ENCODE results near the gene ODF4. TPM values are rescaled to one million over a fixed set of nuclear protein-coding genes. Genes with fewer than 3 reads are reported as not detected.

The ODF4 gene
- polyA plus RNA-seq, 1 of the 3 experiments (the other 2 are of a cell fraction): not detected

GRCh38 chr17:8391711-8392110 lies 52.1 kb downstream of the ODF4 start:
- no peaks in the 10 kb centered on the region; the same call in 1 of the 2 replicates for H3K79me2 ChIP-seq (ENCODE audit: insufficient read depth)
- peaks cover 3% of the 10 kb centered on the region for H3F3A ChIP-seq (replicated peaks; ENCODE audit: insufficient read depth)
- H3K27me3 ChIP-seq (ENCODE audit: insufficient read depth): peaks cover 12% of the 10 kb centered on the region; the same call in 1 of the 2 replicates
- no peak overlapping the region for H2AFZ ChIP-seq (ENCODE audit: low read depth)
- no peak overlapping the region for H3K4me3 ChIP-seq (ENCODE audit: low read depth in 2 of 2, low read length in 1 of 2)
- TF ChIP-seq EP300 (IDR thresholded peaks at IDR 0.05; ENCODE audit: borderline replicate concordance in 1 of 2, low read depth in 1 of 2, low read length in 1 of 2) (no peak), RFX5 (IDR thresholded peaks at IDR 0.05; ENCODE audit: low read length) (no peak), IRF3 (IDR thresholded peaks at IDR 0.05; ENCODE audit: low read depth, low read length) (no peak), EZH2phosphoT487 (IDR thresholded peaks at IDR 0.05; ENCODE audit: borderline replicate concordance, low read depth) (no peak), MAX (IDR thresholded peaks at IDR 0.05; ENCODE audit: low read depth) (no peak), SIN3A (IDR thresholded peaks at IDR 0.05; ENCODE audit: borderline replicate concordance, low read depth, low read length) (no peak), ZBTB33 (IDR thresholded peaks at IDR 0.05; ENCODE audit: borderline replicate concordance, low read depth) (no peak), MXI1 (IDR thresholded peaks at IDR 0.05; ENCODE audit: low read depth, low read length) (no peak), GABPA (IDR thresholded peaks at IDR 0.05; ENCODE audit: low read depth) (no peak)
- no peak overlapping the region for H3K27ac ChIP-seq (ENCODE audit: low read depth in 2 of 2, low read length in 1 of 2)
- H4K20me1 ChIP-seq (ENCODE audit: insufficient read depth): no peaks in the 10 kb centered on the region
- no peaks in the 10 kb centered on the region; a peak in 1 of 4 replicates for H3K4me1 ChIP-seq (ENCODE audit: control insufficient read depth in 1 of 2, insufficient read depth in 2 of 2, low read depth in 1 of 2, low read length in 1 of 2)
- H3K9me3 ChIP-seq: no peaks in the 10 kb centered on the region
- H3K9me2 ChIP-seq: no peaks in the 10 kb centered on the region
- ChIA-PET CTCF (interaction anchor here (1.2 to 2.2 kb wide), 3 partner anchors 8 to 354 kb away, joined by 3 to 14 read pairs (median 7); no protein-coding TSS in a partner anchor), POLR2A (interaction anchor here (1.0 kb wide), 1 partner anchor 8 kb away, joined by 3 read pairs; no protein-coding TSS in a partner anchor)
- no peaks in the 10 kb centered on the region for H3K36me3 ChIP-seq (replicated peaks in 1 of 2; ENCODE audit: control insufficient read depth in 1 of 2, insufficient read depth in 2 of 2, low read length in 1 of 2)
- WGBS (ENCODE audit: low lambda C conversion rate): 55% methylated on average over 6 of the region's 9 CpGs
- no peak overlapping the region for H3K9ac ChIP-seq
- no peak overlapping the region for H3K4me2 ChIP-seq
- DNase-seq: no peak

- Histone ChIP-seq H3K27ac (ENCODE audit: low read depth in 2 of 2, low read length in 1 of 2) (no peak overlapping the region), H3K4me3 (ENCODE audit: low read depth in 2 of 2, low read length in 1 of 2) (no peak overlapping the region), H3K79me2 (ENCODE audit: insufficient read depth) (no peaks in the 10 kb centered on the region), H2AFZ (ENCODE audit: low read depth) (no peak overlapping the region), H3K9me2 (no peaks in the 10 kb centered on the region), H3F3A (replicated peaks; ENCODE audit: insufficient read depth) (peaks cover 3% of the 10 kb centered on the region), H3K9ac (no peak overlapping the region), H4K20me1 (ENCODE audit: insufficient read depth) (no peaks in the 10 kb centered on the region), H3K27me3 (ENCODE audit: insufficient read depth) (peaks cover 16% of the 10 kb centered on the region; the same call in 1 of the 2 replicates), H3K4me2 (no peak overlapping the region), H3K4me1 (ENCODE audit: control insufficient read depth in 1 of 2, insufficient read depth in 2 of 2, low read depth in 1 of 2, low read length in 1 of 2) (no peaks in the 10 kb centered on the region; a peak in 1 of 4 replicates), H3K9me3 (no peaks in the 10 kb centered on the region), H3K36me3 (replicated peaks in 1 of 2; ENCODE audit: control insufficient read depth in 1 of 2, insufficient read depth in 2 of 2, low read length in 1 of 2) (no peaks in the 10 kb centered on the region)
- DNase-seq: no peak
- POLR2A ChIA-PET: interaction anchor here (1.0 kb wide), 1 partner anchor 9 kb away, joined by 3 read pairs; no protein-coding TSS in a partner anchor
- CTCF ChIA-PET: interaction anchor here (0.9 to 2.2 kb wide), 5 partner anchors 9 to 354 kb away, joined by 3 to 14 read pairs (median 5); partner anchors contain the start of gene KRABD2
- no peak for TF ChIP-seq EZH2phosphoT487 (IDR thresholded peaks at IDR 0.05; ENCODE audit: borderline replicate concordance, low read depth)
- TF ChIP-seq FOXJ3 (CRISPR knock-in tag; IDR thresholded peaks at IDR 0.05): no peak
- TF ChIP-seq JUND (IDR thresholded peaks at IDR 0.05): no peak
- TF ChIP-seq RXRA (IDR thresholded peaks at IDR 0.05; ENCODE audit: borderline replicate concordance, low read depth): no peak
- TF ChIP-seq SMC3 (IDR thresholded peaks at IDR 0.05; ENCODE audit: low read depth, low read length): no peak
- TF ChIP-seq ZBTB33 (IDR thresholded peaks at IDR 0.05; ENCODE audit: borderline replicate concordance, low read depth): no peak
- TF ChIP-seq USF1 (IDR thresholded peaks at IDR 0.05; ENCODE audit: borderline replicate concordance, low read depth): no peak
- TF ChIP-seq GATA2 (CRISPR knock-in tag; IDR thresholded peaks at IDR 0.05): no peak
- TF ChIP-seq FOXM1 (IDR thresholded peaks at IDR 0.05; ENCODE audit: low read depth): no peak
- no peak for TF ChIP-seq TAF1 (IDR thresholded peaks at IDR 0.05; ENCODE audit: borderline replicate concordance, low read depth, low read length)
- TF ChIP-seq CHD2 (IDR thresholded peaks at IDR 0.05; ENCODE audit: low read length, partially characterized antibody): no peak
- TF ChIP-seq MXI1 (IDR thresholded peaks at IDR 0.05; ENCODE audit: low read depth, low read length): no peak
- no peak for TF ChIP-seq TCF12 (IDR thresholded peaks at IDR 0.05)
- 86% methylated on average over 17 of the region's 18 CpGs for WGBS (ENCODE audit: low lambda C conversion rate)
These were observed 52.6 kb downstream of the ODF4 start for GRCh38 chr17:8392274-8392673.
